GM23338 (cell line): ENCODE data around the gene KIAA0408. TPM values are rescaled to one million over a fixed set of nuclear protein-coding genes. Genes with fewer than 3 reads are reported as not detected.

Experiments used
- ATAC-seq: fragments of 200-7000 bp; cut with Tn5 transposase; 3 replicates; pipeline ENCODE4 v1.9.1; 2020
- DNase-seq: peaks from one replicate; pipeline ENCODE4 v3.0.0-alpha.2; 2015; ENCODE audit warnings: low spot score
- H2AFZ ChIP-seq: fragments of 200-600 bp; sonication (generic); 2 replicates; pipeline ENCODE4 v1.8.0; 2016; ENCODE audit warnings: antibody characterized with exemption, mild to moderate bottlenecking, moderate library complexity
- H3F3A ChIP-seq: fragments of 200-600 bp; sonication (generic); replicated peaks from 2 replicates; pipeline ENCODE4 v1.8.0; 2017; ENCODE audit warnings: antibody characterized with exemption, mixed run types, low read depth
- H3K27ac ChIP-seq: fragments of 200-600 bp; sonication (generic); 2 replicates; pipeline ENCODE4 v1.6.1; 2016; ENCODE audit warnings: low read depth
- H3K27me3 ChIP-seq: fragments of 200-600 bp; sonication (generic); 2 replicates; pipeline ENCODE4 v1.8.0; 2016; ENCODE audit warnings: mild to moderate bottlenecking, mixed run types, moderate library complexity; ENCODE audit not compliant: insufficient read depth
- H3K36me3 ChIP-seq: fragments of 200-600 bp; sonication (generic); 2 replicates; pipeline ENCODE4 v1.8.0; 2016; ENCODE audit warnings: mild to moderate bottlenecking; ENCODE audit not compliant: insufficient read depth
- H3K4me1 ChIP-seq: fragments of 200-600 bp; sonication (generic); 2 replicates; pipeline ENCODE4 v1.8.0; 2016; ENCODE audit warnings: mild to moderate bottlenecking, moderate library complexity; ENCODE audit not compliant: insufficient read depth
- H3K4me2 ChIP-seq: fragments of 200-600 bp; sonication (generic); 2 replicates; pipeline ENCODE4 v1.7.1; 2017; ENCODE audit warnings: mixed run types
- H3K4me3 ChIP-seq: fragments of 200-600 bp; sonication (generic); 2 replicates; pipeline ENCODE4 v1.6.1; 2016; ENCODE audit warnings: mixed run types
- H3K79me2 ChIP-seq: fragments of 200-600 bp; sonication (generic); replicated peaks from 2 replicates; pipeline ENCODE4 v1.8.0; 2017; ENCODE audit warnings: mild to moderate bottlenecking; ENCODE audit not compliant: insufficient read depth
- H3K9me2 ChIP-seq: fragments of 200-600 bp; sonication (generic); 2 replicates; pipeline ENCODE4 v1.8.0; 2017; ENCODE audit not compliant: insufficient read depth
- H4K20me1 ChIP-seq: fragments of 200-600 bp; sonication (generic); replicated peaks from 2 replicates; pipeline ENCODE4 v1.8.0; 2017; ENCODE audit warnings: mild to moderate bottlenecking; ENCODE audit not compliant: insufficient read depth
- H3K27ac Mint-ChIP-seq: 2 replicates; pipeline ENCODE4 v1.8.0; 2020; ENCODE audit warnings: inconsistent platforms, mild to moderate bottlenecking, moderate library complexity, mixed read lengths
- H3K27me3 Mint-ChIP-seq: 3 replicates; pipeline ENCODE4 v1.8.0; 2022; ENCODE audit warnings: low read depth, mild to moderate bottlenecking, moderate library complexity, mixed read lengths, inconsistent platforms; ENCODE audit not compliant: insufficient read depth, poor library complexity
- H3K36me3 Mint-ChIP-seq: 3 replicates; pipeline ENCODE4 v1.8.0; 2021; ENCODE audit warnings: low read depth, mild to moderate bottlenecking, inconsistent platforms, moderate library complexity, mixed read lengths
- H3K4me1 Mint-ChIP-seq: 3 replicates; pipeline ENCODE4 v1.8.0; 2020; ENCODE audit warnings: mild to moderate bottlenecking, inconsistent platforms, mixed read lengths
- H3K4me3 Mint-ChIP-seq: 3 replicates; pipeline ENCODE4 v1.8.0; 2021; ENCODE audit warnings: moderate library complexity, mild to moderate bottlenecking, inconsistent platforms, mixed read lengths
- H3K9me3 Mint-ChIP-seq: 3 replicates; pipeline ENCODE4 v1.8.0; 2020; ENCODE audit warnings: moderate library complexity, mild to moderate bottlenecking, inconsistent platforms, mixed read lengths
- CREB1 ChIP-seq: fragments of 250-450 bp; sonication (Bioruptor Pico); IDR thresholded peaks from 2 replicates; pipeline ENCODE4 v1.5.0; 2020; ENCODE audit warnings: low read depth, mild to moderate bottlenecking, moderate library complexity
- CTCF ChIP-seq, 2 experiments: fragments of 200-600 bp in 1 of 2; sonication (generic) in 1 of 2; conservative IDR thresholded peaks; 2 replicates each; pipeline versions ENCODE4 v1.5.1 to v1.6.1; 2016 to 2017; ENCODE audit warnings: antibody characterized with exemption in 2 of 2, low read depth in 2 of 2, mild to moderate bottlenecking in 2 of 2, moderate library complexity in 1 of 2
- EZH2 ChIP-seq: fragments of 200-600 bp; sonication (generic); IDR thresholded peaks from one replicate; pipeline ENCODE4 v1.8.0; 2017; ENCODE audit warnings: antibody characterized with exemption, mild to moderate bottlenecking, low read depth; ENCODE audit not compliant: unreplicated experiment
- EZH2phosphoT487 ChIP-seq: fragments of 200-600 bp; sonication (generic); IDR thresholded peaks from one replicate; pipeline ENCODE4 v1.8.1; 2018; ENCODE audit warnings: antibody characterized with exemption; ENCODE audit not compliant: unreplicated experiment
- JUNB ChIP-seq: IDR thresholded peaks from one replicate; pipeline ENCODE4 v1.6.1; 2016; ENCODE audit warnings: antibody characterized with exemption; ENCODE audit not compliant: unreplicated experiment
- NANOG ChIP-seq: IDR thresholded peaks from 2 replicates; pipeline ENCODE4 v1.6.1; 2016; ENCODE audit warnings: antibody characterized with exemption, borderline replicate concordance
- POLR2AphosphoS5 ChIP-seq: IDR thresholded peaks from 2 replicates; pipeline ENCODE4 v1.6.1; 2016; ENCODE audit warnings: antibody characterized with exemption, low read depth
- STAT1 ChIP-seq: IDR thresholded peaks from one replicate; pipeline ENCODE4 v1.6.1; 2016; ENCODE audit warnings: antibody characterized with exemption; ENCODE audit not compliant: unreplicated experiment
- ZNF114 ChIP-seq: fragments of 250-450 bp; sonication (Bioruptor Pico); IDR thresholded peaks from 2 replicates; pipeline ENCODE4 v1.5.0; 2020; ENCODE audit warnings: mild to moderate bottlenecking, moderate library complexity
- ZNF331 ChIP-seq: fragments of 250-450 bp; sonication (Bioruptor Pico); IDR thresholded peaks from 2 replicates; pipeline ENCODE4 v1.5.0; 2020; ENCODE audit warnings: low read depth, mild to moderate bottlenecking, moderate library complexity
- polyA plus RNA-seq: library from polyadenylated mRNA; unstranded; fragments of >200 nt; fragmentation: Nextera tagmentation; extraction: Ambion mirVana; gene quantifications from 2 replicates; pipeline ENCODE4 v1.2.1, GENCODE V29; 2016
- total RNA-seq: library from RNA; depleted of rRNA; stranded (reverse); fragments of >200 nt; shearing (Covaris generic); gene quantifications from 2 replicates; pipeline ENCODE4 v1.2.3, GENCODE V29; 2014
- TF ChIP-seq, protein P1 (sequence below): fragments of 250-450 bp; sonication (Bioruptor Pico); IDR thresholded peaks from 2 replicates; pipeline ENCODE4 v1.5.0; 2020; ENCODE audit warnings: mild to moderate bottlenecking, moderate library complexity
- TF ChIP-seq, protein P2 (sequence below): IDR thresholded peaks from 2 replicates; pipeline ENCODE4 v1.6.1; 2016; ENCODE audit warnings: antibody characterized with exemption

Gene KIAA0408
- total and polyA plus RNA-seq, 2 experiments from 2014 or later, result 4.0 to 9.1 TPM

DNA sequence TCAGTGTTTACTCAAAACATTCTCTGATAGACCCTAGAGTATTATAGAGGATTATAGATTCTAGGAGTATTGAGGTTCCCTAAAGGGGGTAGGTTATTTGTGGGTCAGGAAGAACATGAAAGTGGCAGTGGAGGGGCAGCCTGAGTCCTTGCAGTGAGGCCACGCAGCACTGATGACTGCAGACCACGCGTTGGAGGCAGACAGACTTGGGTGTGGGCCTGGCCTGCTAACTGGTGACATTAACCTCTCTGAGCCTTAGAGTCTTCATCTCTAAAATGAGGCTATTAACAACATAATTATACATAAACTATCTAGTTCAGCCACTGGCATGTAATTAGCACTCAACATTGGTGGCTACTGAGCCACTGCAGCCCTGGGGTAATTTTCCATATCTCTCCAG, 43.8 kb upstream of the KIAA0408 start (continued):
- TF ChIP-seq, protein P1, sequence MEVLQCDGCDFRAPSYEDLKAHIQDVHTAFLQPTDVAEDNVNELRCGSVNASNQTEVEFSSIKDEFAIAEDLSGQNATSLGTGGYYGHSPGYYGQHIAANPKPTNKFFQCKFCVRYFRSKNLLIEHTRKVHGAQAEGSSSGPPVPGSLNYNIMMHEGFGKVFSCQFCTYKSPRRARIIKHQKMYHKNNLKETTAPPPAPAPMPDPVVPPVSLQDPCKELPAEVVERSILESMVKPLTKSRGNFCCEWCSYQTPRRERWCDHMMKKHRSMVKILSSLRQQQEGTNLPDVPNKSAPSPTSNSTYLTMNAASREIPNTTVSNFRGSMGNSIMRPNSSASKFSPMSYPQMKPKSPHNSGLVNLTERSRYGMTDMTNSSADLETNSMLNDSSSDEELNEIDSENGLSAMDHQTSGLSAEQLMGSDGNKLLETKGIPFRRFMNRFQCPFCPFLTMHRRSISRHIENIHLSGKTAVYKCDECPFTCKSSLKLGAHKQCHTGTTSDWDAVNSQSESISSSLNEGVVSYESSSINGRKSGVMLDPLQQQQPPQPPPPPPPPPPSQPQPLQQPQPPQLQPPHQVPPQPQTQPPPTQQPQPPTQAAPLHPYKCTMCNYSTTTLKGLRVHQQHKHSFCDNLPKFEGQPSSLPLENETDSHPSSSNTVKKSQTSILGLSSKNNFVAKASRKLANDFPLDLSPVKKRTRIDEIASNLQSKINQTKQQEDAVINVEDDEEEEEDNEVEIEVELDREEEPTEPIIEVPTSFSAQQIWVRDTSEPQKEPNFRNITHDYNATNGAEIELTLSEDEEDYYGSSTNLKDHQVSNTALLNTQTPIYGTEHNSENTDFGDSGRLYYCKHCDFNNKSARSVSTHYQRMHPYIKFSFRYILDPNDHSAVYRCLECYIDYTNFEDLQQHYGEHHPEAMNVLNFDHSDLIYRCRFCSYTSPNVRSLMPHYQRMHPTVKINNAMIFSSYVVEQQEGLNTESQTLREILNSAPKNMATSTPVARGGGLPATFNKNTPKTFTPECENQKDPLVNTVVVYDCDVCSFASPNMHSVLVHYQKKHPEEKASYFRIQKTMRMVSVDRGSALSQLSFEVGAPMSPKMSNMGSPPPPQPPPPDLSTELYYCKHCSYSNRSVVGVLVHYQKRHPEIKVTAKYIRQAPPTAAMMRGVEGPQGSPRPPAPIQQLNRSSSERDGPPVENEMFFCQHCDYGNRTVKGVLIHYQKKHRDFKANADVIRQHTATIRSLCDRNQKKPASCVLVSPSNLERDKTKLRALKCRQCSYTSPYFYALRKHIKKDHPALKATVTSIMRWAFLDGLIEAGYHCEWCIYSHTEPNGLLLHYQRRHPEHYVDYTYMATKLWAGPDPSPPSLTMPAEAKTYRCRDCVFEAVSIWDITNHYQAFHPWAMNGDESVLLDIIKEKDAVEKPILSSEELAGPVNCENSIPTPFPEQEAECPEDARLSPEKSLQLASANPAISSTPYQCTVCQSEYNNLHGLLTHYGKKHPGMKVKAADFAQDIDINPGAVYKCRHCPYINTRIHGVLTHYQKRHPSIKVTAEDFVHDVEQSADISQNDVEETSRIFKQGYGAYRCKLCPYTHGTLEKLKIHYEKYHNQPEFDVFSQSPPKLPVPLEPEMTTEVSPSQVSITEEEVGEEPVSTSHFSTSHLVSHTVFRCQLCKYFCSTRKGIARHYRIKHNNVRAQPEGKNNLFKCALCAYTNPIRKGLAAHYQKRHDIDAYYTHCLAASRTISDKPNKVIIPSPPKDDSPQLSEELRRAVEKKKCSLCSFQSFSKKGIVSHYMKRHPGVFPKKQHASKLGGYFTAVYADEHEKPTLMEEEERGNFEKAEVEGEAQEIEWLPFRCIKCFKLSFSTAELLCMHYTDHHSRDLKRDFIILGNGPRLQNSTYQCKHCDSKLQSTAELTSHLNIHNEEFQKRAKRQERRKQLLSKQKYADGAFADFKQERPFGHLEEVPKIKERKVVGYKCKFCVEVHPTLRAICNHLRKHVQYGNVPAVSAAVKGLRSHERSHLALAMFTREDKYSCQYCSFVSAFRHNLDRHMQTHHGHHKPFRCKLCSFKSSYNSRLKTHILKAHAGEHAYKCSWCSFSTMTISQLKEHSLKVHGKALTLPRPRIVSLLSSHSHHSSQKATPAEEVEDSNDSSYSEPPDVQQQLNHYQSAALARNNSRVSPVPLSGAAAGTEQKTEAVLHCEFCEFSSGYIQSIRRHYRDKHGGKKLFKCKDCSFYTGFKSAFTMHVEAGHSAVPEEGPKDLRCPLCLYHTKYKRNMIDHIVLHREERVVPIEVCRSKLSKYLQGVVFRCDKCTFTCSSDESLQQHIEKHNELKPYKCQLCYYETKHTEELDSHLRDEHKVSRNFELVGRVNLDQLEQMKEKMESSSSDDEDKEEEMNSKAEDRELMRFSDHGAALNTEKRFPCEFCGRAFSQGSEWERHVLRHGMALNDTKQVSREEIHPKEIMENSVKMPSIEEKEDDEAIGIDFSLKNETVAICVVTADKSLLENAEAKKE, result no peak
- TF ChIP-seq ZNF331 (CRISPR knock-in tag) (no peak), STAT1 (no peak), ZNF114 (no peak), JUNB (no peak), CTCF (conservative IDR thresholded peaks at IDR 0.05; ENCODE audit: low read depth in 2 of 2) (no peak)
- TF ChIP-seq, protein P2, sequence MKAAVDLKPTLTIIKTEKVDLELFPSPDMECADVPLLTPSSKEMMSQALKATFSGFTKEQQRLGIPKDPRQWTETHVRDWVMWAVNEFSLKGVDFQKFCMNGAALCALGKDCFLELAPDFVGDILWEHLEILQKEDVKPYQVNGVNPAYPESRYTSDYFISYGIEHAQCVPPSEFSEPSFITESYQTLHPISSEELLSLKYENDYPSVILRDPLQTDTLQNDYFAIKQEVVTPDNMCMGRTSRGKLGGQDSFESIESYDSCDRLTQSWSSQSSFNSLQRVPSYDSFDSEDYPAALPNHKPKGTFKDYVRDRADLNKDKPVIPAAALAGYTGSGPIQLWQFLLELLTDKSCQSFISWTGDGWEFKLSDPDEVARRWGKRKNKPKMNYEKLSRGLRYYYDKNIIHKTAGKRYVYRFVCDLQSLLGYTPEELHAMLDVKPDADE, result no peak

GRCh38 chr6:127497410-127497809, 38.2 kb upstream of the KIAA0408 start:
- Mint-ChIP-seq H3K27ac (no peak overlapping the region), H3K27me3 (no peaks in the 10 kb centered on the region), H3K9me3 (no peaks in the 10 kb centered on the region), H3K36me3 (no peaks in the 10 kb centered on the region; the same call in 2 of the 3 replicates), H3K4me3 (no peak overlapping the region), H3K4me1 (no peaks in the 10 kb centered on the region)
- Histone ChIP-seq H3K4me1 (no peaks in the 10 kb centered on the region), H3K9me2 (no peaks in the 10 kb centered on the region), H3K4me3 (no peak overlapping the region), H2AFZ (no peak overlapping the region), H3K4me2 (no peak overlapping the region), H3K79me2 (no peaks in the 10 kb centered on the region), H3F3A (no peaks in the 10 kb centered on the region), H4K20me1 (no peaks in the 10 kb centered on the region; the same call in 1 of the 2 replicates), H3K27ac (no peak overlapping the region), H3K27me3 (no peaks in the 10 kb centered on the region), H3K36me3 (no peaks in the 10 kb centered on the region)
- no peak for ATAC-seq
- no peak for DNase-seq
- TF ChIP-seq EZH2 (no peak), CREB1 (CRISPR knock-in tag) (no peak), JUNB (no peak), POLR2AphosphoS5 (no peak), NANOG (no peak), ZNF331 (CRISPR knock-in tag) (no peak), EZH2phosphoT487 (no peak), STAT1 (no peak)
- TF ChIP-seq, protein P2, result no peak
